ENCODE data around the gene DHRS7B.

The DHRS7B gene

GRCh38 chr17:21161498-21162393 is 35.0 kb downstream of the DHRS7B start:
- no peak for DNase-seq

- no peak for DNase-seq
Observed at GRCh38 chr17:21162394-21162775, 35.6 kb downstream of the DHRS7B start.

- DNase-seq, result no peak
Observed at GRCh38 chr17:21163101-21163500, 36.3 kb downstream of the DHRS7B start.

- no peak for DNase-seq
Observed at GRCh38 chr17:21164216-21164615, 37.5 kb downstream of the DHRS7B start.

GRCh38 chr17:21164620-21165019 is 37.9 kb downstream of the DHRS7B start:
- no peak for DNase-seq

- DNase-seq, result no peak
Observed at GRCh38 chr17:21165922-21166594, 39.3 kb downstream of the DHRS7B start.

- DNase-seq, result no peak
Observed at GRCh38 chr17:21166595-21167210, 39.9 kb downstream of the DHRS7B start.

GRCh38 chr17:21167303-21167702 is 40.5 kb downstream of the DHRS7B start:
- no peak for DNase-seq

GRCh38 chr17:21168555-21168865 is 41.7 kb downstream of the DHRS7B start:
- DNase-seq, result no peak

- DNase-seq, result no peak
Observed at GRCh38 chr17:21169496-21169895, 42.7 kb downstream of the DHRS7B start.

- DNase-seq, result no peak
Observed at GRCh38 chr17:21170809-21171208, 44.0 kb downstream of the DHRS7B start.

GRCh38 chr17:21171309-21171922 is 44.7 kb downstream of the DHRS7B start:
- no peak for DNase-seq

- no peak for DNase-seq
Observed at GRCh38 chr17:21171970-21172510, 45.3 kb downstream of the DHRS7B start.

- no peak for DNase-seq
Observed at GRCh38 chr17:21172846-21173245, 46.1 kb downstream of the DHRS7B start.

- no peak for DNase-seq
Observed at GRCh38 chr17:21173543-21173942, 46.8 kb downstream of the DHRS7B start.

- DNase-seq, result no peak
Observed at GRCh38 chr17:21174186-21174585, 47.4 kb downstream of the DHRS7B start.

GRCh38 chr17:21174713-21175112 is 47.9 kb downstream of the DHRS7B start:
- DNase-seq, result no peak

- no peak for DNase-seq
Observed at GRCh38 chr17:21176773-21177395, 50.1 kb downstream of the DHRS7B start.

- DNase-seq, result no peak
Observed at GRCh38 chr17:21177401-21177800, 50.6 kb downstream of the DHRS7B start.

GRCh38 chr17:21177854-21178600 is 51.3 kb downstream of the DHRS7B start:
- no peak for DNase-seq

- no peak for DNase-seq
Observed at GRCh38 chr17:21183468-21183867, 56.7 kb downstream of the DHRS7B start.

GRCh38 chr17:21184570-21184969 is 57.8 kb downstream of the DHRS7B start:
- no peak for DNase-seq
